ENCODE measurements around the gene C22orf39. TPM values are rescaled to one million over a fixed set of nuclear protein-coding genes. Genes with fewer than 3 reads are reported as not detected.
A peak's percentile ranks its signal among the peaks of the same experiment; 100 is the strongest.

The C22orf39 gene
- total RNA-seq, 2 experiments from 2014 or later, result 52.1 to 64.8 TPM

- Histone ChIP-seq H2AFZ (ENCODE audit: low read length) (no peak overlapping the region), H3K4me3 (ENCODE audit: low read depth, low read length, poor library complexity, severe bottlenecking) (no peak overlapping the region), H4K20me1 (ENCODE audit: insufficient read depth, low read length) (peaks cover 40% of the 10 kb centered on the region), H3K9me2 (ENCODE audit: insufficient read depth, low read length) (no peaks in the 10 kb centered on the region), H3K9me3 (ENCODE audit: low read length) (no peaks in the 10 kb centered on the region), H3K4me1 (ENCODE audit: insufficient read depth, low read length, poor library complexity, severe bottlenecking) (peaks cover 71% of the 10 kb centered on the region), H3K79me2 (ENCODE audit: insufficient read depth, low read depth, low read length) (peaks cover 100% of the 10 kb centered on the region), H3K27ac (ENCODE audit: low read depth, low read length, poor library complexity, severe bottlenecking) (no peak overlapping the region), H3K4me2 (ENCODE audit: low read length) (no peak overlapping the region), H3K36me3 (ENCODE audit: insufficient read depth, low read length) (peaks cover 54% of the 10 kb centered on the region)
- DNase-seq (ENCODE audit: low spot score), result no peak
- ChIA-PET CTCF (ENCODE audit: unreplicated experiment) (no interaction called here), POLR2A (no interaction called here)
- intact Hi-C loops (cut with micrococcal nuclease; ENCODE audit: unreplicated experiment), result no loop called here
- no peak for TF ChIP-seq EZH2phosphoT487 (IDR thresholded peaks at IDR 0.05; ENCODE audit: borderline replicate concordance, low read depth, low read length)
- TF ChIP-seq CTCF (conservative IDR thresholded peaks at IDR 0.05; ENCODE audit: low read length), result no peak
- no TSS peak for BruUV-seq (replicated peaks)
Measured at GRCh38 chr22:19424186-19424500, 23.4 kb downstream of the C22orf39 start.

- no peak for TF ChIP-seq EZH2phosphoT487 (IDR thresholded peaks at IDR 0.05; ENCODE audit: borderline replicate concordance, low read depth, low read length)
- Histone ChIP-seq H3K9me2 (ENCODE audit: insufficient read depth, low read length) (no peaks in the 10 kb centered on the region), H3K27ac (ENCODE audit: low read depth, low read length, poor library complexity, severe bottlenecking) (peak overlapping the region; percentile 33), H3K9me3 (ENCODE audit: low read length) (peaks cover 5% of the 10 kb centered on the region; the same call in 1 of the 2 replicates), H2AFZ (ENCODE audit: low read length) (no peak overlapping the region), H3K36me3 (ENCODE audit: insufficient read depth, low read length) (peaks cover 46% of the 10 kb centered on the region), H3K79me2 (ENCODE audit: insufficient read depth, low read depth, low read length) (peaks cover 100% of the 10 kb centered on the region), H4K20me1 (ENCODE audit: insufficient read depth, low read length) (peaks cover 41% of the 10 kb centered on the region), H3K4me1 (ENCODE audit: insufficient read depth, low read length, poor library complexity, severe bottlenecking) (peaks cover 69% of the 10 kb centered on the region), H3K4me3 (ENCODE audit: low read depth, low read length, poor library complexity, severe bottlenecking) (no peak overlapping the region), H3K4me2 (ENCODE audit: low read length) (no peak overlapping the region)
- POLR2A ChIA-PET, result interaction anchor here (0.5 to 0.6 kb wide), 2 partner anchors 187 to 217 kb away, joined by 3 to 4 read pairs; no protein-coding TSS in a partner anchor
- intact Hi-C loops (cut with micrococcal nuclease; ENCODE audit: unreplicated experiment), result no loop called here
- no peak for DNase-seq (ENCODE audit: low spot score)
- CTCF ChIA-PET (ENCODE audit: unreplicated experiment), result interaction anchor here (1.0 kb wide), 1 partner anchor 36 kb away, joined by 3 read pairs; no protein-coding TSS in a partner anchor
- BruUV-seq (replicated peaks), result no TSS peak
Measured at GRCh38 chr22:19422440-19423301, 24.8 kb downstream of the C22orf39 start.

- Histone ChIP-seq H3K9me3 (ENCODE audit: low read length) (peaks cover 6% of the 10 kb centered on the region; the same call in 1 of the 2 replicates), H3K4me3 (ENCODE audit: low read depth, low read length, poor library complexity, severe bottlenecking) (peak overlapping the region; percentile 43), H3K79me2 (ENCODE audit: insufficient read depth, low read depth, low read length) (peaks cover 100% of the 10 kb centered on the region), H3K36me3 (ENCODE audit: insufficient read depth, low read length) (peaks cover 47% of the 10 kb centered on the region), H3K4me1 (ENCODE audit: insufficient read depth, low read length, poor library complexity, severe bottlenecking) (peaks cover 61% of the 10 kb centered on the region), H3K4me2 (ENCODE audit: low read length) (peak overlapping the region; percentile 78), H3K9me2 (ENCODE audit: insufficient read depth, low read length) (no peaks in the 10 kb centered on the region), H2AFZ (ENCODE audit: low read length) (no peak overlapping the region), H3K27ac (ENCODE audit: low read depth, low read length, poor library complexity, severe bottlenecking) (peak overlapping the region; percentile 96), H4K20me1 (ENCODE audit: insufficient read depth, low read length) (peaks cover 34% of the 10 kb centered on the region)
- intact Hi-C loops (cut with micrococcal nuclease; ENCODE audit: unreplicated experiment), result no loop called here
- BruUV-seq (replicated peaks), result no TSS peak
- DNase-seq (ENCODE audit: low spot score), result no peak
- CTCF ChIA-PET (ENCODE audit: unreplicated experiment), result no interaction called here
- TF ChIP-seq EZH2phosphoT487 (IDR thresholded peaks at IDR 0.05; ENCODE audit: borderline replicate concordance, low read depth, low read length) (no peak), CTCF (conservative IDR thresholded peaks at IDR 0.05; ENCODE audit: low read length) (no peak)
- POLR2A ChIA-PET, result interaction anchor here (0.6 to 1.0 kb wide), 4 partner anchors 46 to 313 kb away, joined by 3 read pairs; no protein-coding TSS in a partner anchor
Measured at GRCh38 chr22:19420321-19420720, 27.2 kb downstream of the C22orf39 start.

Measured in OCI-LY7 (cell line).